Measurements from ENCODE around the gene SETD7.

GRCh38 chr4:139563515-139563914 lies 7.5 kb upstream of the SETD7 start:
- TF ChIP-seq CTCF (conservative IDR thresholded peaks at IDR 0.05 in 1 of 2, IDR thresholded peaks at IDR 0.05 in 1 of 2; ENCODE audit: extremely low read depth in 1 of 2, insufficient read depth in 1 of 2, low read depth in 1 of 2, low read length in 2 of 2), result no peak
- TF ChIP-seq EZH2 (IDR thresholded peaks at IDR 0.05; ENCODE audit: borderline replicate concordance, low read length), result no peak
